Esophagus muscularis mucosa (tissue), 4 donors: ENCODE measurements around the gene ABLIM3. TPM values are rescaled to one million over a fixed set of nuclear protein-coding genes. Genes with fewer than 3 reads are reported as not detected.

Experiments
- DNase-seq: peaks from one replicate; pipeline ENCODE4 v3.0.0-alpha.2; 2017; ENCODE audit errors: extremely low spot score
- H3K27ac ChIP-seq, 4 donors: fragments of 200-600 bp; sonication (generic); replicated peaks in 1 of 4; 1 replicate in 3 of 4; 2 replicates in 1 of 4; pipeline ENCODE4 v1.5.1; 2016 to 2019; ENCODE audit warnings: mild to moderate bottlenecking in 1 of 4
- H3K27me3 ChIP-seq, 4 donors: fragments of 200-600 bp; sonication (generic); one replicate each; pipeline versions ENCODE4 v1.5.1 to v1.6.0; 2016 to 2019
- H3K36me3 ChIP-seq, 4 donors: fragments of 200-600 bp; sonication (generic); one replicate each; pipeline ENCODE4 v1.5.1; 2016 to 2019
- H3K4me1 ChIP-seq, 4 donors: fragments of 200-600 bp; sonication (generic); one replicate each; pipeline ENCODE4 v1.5.1; 2016 to 2019
- H3K4me3 ChIP-seq, 4 donors: fragments of 200-600 bp; sonication (generic); 1 replicate in 2 of 4; 2 replicates in 2 of 4; pipeline ENCODE4 v1.5.1; 2016 to 2019; ENCODE audit warnings: mild to moderate bottlenecking in 4 of 4, moderate library complexity in 1 of 4
- H3K9me3 ChIP-seq, 4 donors: fragments of 200-600 bp; sonication (generic); 1 replicate in 3 of 4; 2 replicates in 1 of 4; pipeline ENCODE4 v1.5.1; 2016 to 2019
- CTCF ChIP-seq, 3 experiments: fragments of 200-600 bp in 2 of 3; fragments of 450-650 bp in 1 of 3; sonication (generic) in 2 of 3; IDR thresholded peaks; one replicate each; pipeline ENCODE4 v1.5.1; 2017 to 2019; ENCODE audit warnings: antibody characterized with exemption in 3 of 3, mild to moderate bottlenecking in 2 of 3, moderate library complexity in 1 of 3
- EP300 ChIP-seq: sonication (generic); formaldehyde crosslinking; IDR thresholded peaks from one replicate; pipeline ENCODE4 v1.6.1; 2017; ENCODE audit warnings: antibody characterized with exemption
- POLR2A ChIP-seq: fragments of 450-650 bp; IDR thresholded peaks from one replicate; pipeline ENCODE4 v1.6.1; 2017; ENCODE audit warnings: antibody characterized with exemption, moderate library complexity, mild to moderate bottlenecking, low read depth
- POLR2AphosphoS5 ChIP-seq, 2 donors: sonication (generic); formaldehyde crosslinking; IDR thresholded peaks; one replicate each; pipeline ENCODE4 v1.6.1; 2017; ENCODE audit warnings: antibody characterized with exemption in 2 of 2
- WGBS: methylation state at CpG from one replicate; pipeline ENCODE4 v1.1.5; 2018; 5-methylcytosine and 5-hydroxymethylcytosine counted together
- intact Hi-C: fragments of 100-400 bp; cut with DNase I; formaldehyde crosslinking; loops from one replicate; pipeline ENCODE4 v1.15.1; 2023
- total RNA-seq, 4 donors: library from RNA; depleted of rRNA; stranded (reverse); fragments of >200 nt; gene quantifications; one replicate each; pipeline versions ENCODE4 v1.1.0 to v1.2.1, GENCODE V29; 2016

ABLIM3 gene
- total RNA-seq, 4 donors from 2014 or later = 40.9 to 64.5 (median 45.8) TPM

- no peak for TF ChIP-seq EP300
- no peak for TF ChIP-seq CTCF (IDR thresholded peaks at IDR 0.05)
- no peak for TF ChIP-seq POLR2AphosphoS5 (IDR thresholded peaks at IDR 0.05)
- TF ChIP-seq POLR2A = no peak
- Histone ChIP-seq H3K36me3 (no peaks in the 10 kb centered on the region), H3K27ac (peak overlapping the region in 2 of 4 donors; percentile 30), H3K4me3 (no peak overlapping the region), H3K4me1 (peaks cover 26 to 58% (median 31%) of the 10 kb centered on the region in 4 donors), H3K27me3 (no peaks in the 10 kb centered on the region), H3K9me3 (no peaks in the 10 kb centered on the region)
- WGBS = 96% methylated on average over 5 of the region's 5 CpGs
- DNase-seq = no peak
- intact Hi-C loops = no loop called here
Measured at GRCh38 chr5:149161850-149162249, 20.6 kb downstream of the ABLIM3 start.

GRCh38 chr5:149162401-149163084 is 21.2 kb downstream of the ABLIM3 start:
- Histone ChIP-seq H3K36me3 (no peaks in the 10 kb centered on the region), H3K4me1 (peaks cover 26 to 54% (median 30%) of the 10 kb centered on the region in 4 donors), H3K4me3 (no peak overlapping the region), H3K27ac (peak overlapping the region in 2 of 4 donors; percentile 5 to 6), H3K27me3 (no peaks in the 10 kb centered on the region), H3K9me3 (no peaks in the 10 kb centered on the region)
- DNase-seq = no peak
- intact Hi-C loops = no loop called here
- 77% methylated on average over 9 of the region's 9 CpGs for WGBS
- TF ChIP-seq EP300 = no peak
- no peak for TF ChIP-seq POLR2A
- TF ChIP-seq POLR2AphosphoS5 (IDR thresholded peaks at IDR 0.05) = no peak
- no peak for TF ChIP-seq CTCF (IDR thresholded peaks at IDR 0.05)

- no peak for DNase-seq
- WGBS = 75% methylated on average over 1 of the region's 1 CpG
- TF ChIP-seq EP300 = no peak
- TF ChIP-seq POLR2AphosphoS5 (IDR thresholded peaks at IDR 0.05) = no peak
- TF ChIP-seq CTCF (IDR thresholded peaks at IDR 0.05) = no peak
- TF ChIP-seq POLR2A = no peak
- Histone ChIP-seq H3K27ac (no peak overlapping the region), H3K4me3 (no peak overlapping the region), H3K27me3 (no peaks in the 10 kb centered on the region), H3K4me1 (peaks cover 26 to 42% (median 28%) of the 10 kb centered on the region in 4 donors), H3K9me3 (no peaks in the 10 kb centered on the region), H3K36me3 (no peaks in the 10 kb centered on the region)
- intact Hi-C loops = no loop called here
Measured at GRCh38 chr5:149164731-149165130, 23.4 kb downstream of the ABLIM3 start.

DNA sequence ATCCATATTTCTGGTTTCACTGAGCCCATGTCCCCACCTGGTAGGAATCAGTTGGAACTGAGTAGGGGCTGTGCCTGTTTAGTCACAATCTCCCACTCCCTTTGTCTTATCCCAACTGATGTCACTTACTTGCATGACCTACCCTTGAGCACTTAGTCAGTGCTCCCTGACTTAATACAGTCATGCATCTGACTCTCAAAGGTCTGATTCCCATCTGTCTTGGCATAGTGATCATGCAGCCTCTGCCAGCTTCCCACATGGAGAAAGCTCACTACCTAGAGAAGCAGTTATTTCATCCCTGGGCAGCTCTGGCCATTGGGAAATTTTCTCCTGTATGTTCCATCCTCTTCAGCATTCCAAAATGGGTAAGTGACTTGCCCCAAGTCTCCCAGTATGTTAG is 24.8 kb downstream of the ABLIM3 start:
- intact Hi-C loops = no loop called here
- no peak overlapping the region for H3K27ac ChIP-seq
- TF ChIP-seq POLR2AphosphoS5 (IDR thresholded peaks at IDR 0.05) (no peak), EP300 (no peak), CTCF (IDR thresholded peaks at IDR 0.05) (no peak), POLR2A (no peak)

More for the DNA sequence above, 24.8 kb downstream of the ABLIM3 start:
- H3K36me3 ChIP-seq = no peaks in the 10 kb centered on the region
- peak; percentile 70 for DNase-seq
- H3K27me3 ChIP-seq = no peaks in the 10 kb centered on the region
- H3K9me3 ChIP-seq = no peaks in the 10 kb centered on the region
- H3K4me3 ChIP-seq = no peak overlapping the region
- H3K4me1 ChIP-seq = peaks cover 16 to 28% (median 21%) of the 10 kb centered on the region in 4 donors
